Endothelial cell of umbilical vein (primary cell): ENCODE data around the gene DCLK1. TPM values are rescaled to one million over a fixed set of nuclear protein-coding genes. Genes with fewer than 3 reads are reported as not detected.

ENCODE experiments used
- BruUV-seq: library from RNA; stranded (reverse); fragments of 400-500 nt; replicated peaks from 2 replicates; lab custom pipeline; 2021; lab: Mats Ljungman, UMichigan
- CTCF ChIA-PET: fragments of 300-600, 350-600 bp; sonication (Branson Sonifier 250); formaldehyde crosslinking; loops from one replicate; lab custom pipeline; 2021; ENCODE audit warnings: antibody characterized with exemption, inconsistent platforms; lab: Charles Lee
- POLR2A ChIA-PET: fragments of 300-600, 350-600 bp; sonication (Branson Sonifier 250); formaldehyde crosslinking; loops from one replicate; lab custom pipeline; 2021; ENCODE audit warnings: antibody characterized with exemption, inconsistent platforms; lab: Charles Lee
- DNase-seq: peaks from one replicate; pipeline ENCODE4 v3.0.0-alpha.2; 2011; ENCODE audit warnings: low read depth, low spot score
- FAIRE-seq: peaks from 2 replicates; lab custom pipeline; 2011; peaks lifted over from hg19 to GRCh38; lab: Jason Lieb, UNC
- H2AFZ ChIP-seq: 2 replicates; pipeline ENCODE4 v1.6.0; 2012; ENCODE audit warnings: low read depth, low read length, control low read depth, inconsistent platforms
- H3K27ac ChIP-seq: 2 replicates; pipeline ENCODE4 v1.5.1; 2011; ENCODE audit warnings: low read depth, mild to moderate bottlenecking, control low read depth, low read length, moderate library complexity; ENCODE audit not compliant: insufficient read depth
- H3K27me3 ChIP-seq, 2 experiments: 2 replicates each; pipeline versions ENCODE4 v1.6.0 to v1.6.1; 2011; ENCODE audit warnings: low read length in 2 of 2, mixed read lengths in 1 of 2; ENCODE audit not compliant: control insufficient read depth in 2 of 2, insufficient read depth in 2 of 2
- H3K36me3 ChIP-seq, 2 experiments: 2 replicates in 1 of 2; 3 replicates in 1 of 2; pipeline ENCODE4 v1.5.1; 2011; ENCODE audit warnings: low read length in 2 of 2, mild to moderate bottlenecking in 1 of 2, moderate library complexity in 1 of 2; ENCODE audit not compliant: control insufficient read depth in 2 of 2, insufficient read depth in 2 of 2; ENCODE audit errors: extremely low read depth in 1 of 2
- H3K4me1 ChIP-seq: 3 replicates; pipeline ENCODE4 v1.5.1; 2011; ENCODE audit warnings: mild to moderate bottlenecking, low read length; ENCODE audit not compliant: control insufficient read depth, insufficient read depth; ENCODE audit errors: extremely low read depth
- H3K4me2 ChIP-seq: 2 replicates; pipeline ENCODE4 v1.6.1; 2011; ENCODE audit warnings: low read length, control low read depth, mixed read lengths; ENCODE audit not compliant: insufficient read depth
- H3K4me3 ChIP-seq, 3 experiments: fragments of 200-600 bp in 1 of 3; sonication (generic), shearing (Covaris generic) in 1 of 3; replicated peaks in 1 of 3; 2 replicates each; pipeline ENCODE4 v1.5.1; 2011 to 2016; ENCODE audit warnings: control low read depth in 3 of 3, low read length in 3 of 3, mild to moderate bottlenecking in 2 of 3, inconsistent platforms in 1 of 3, low read depth in 1 of 3, moderate library complexity in 1 of 3; ENCODE audit not compliant: insufficient read depth in 1 of 3
- H3K79me2 ChIP-seq: 2 replicates; pipeline ENCODE4 v1.6.0; 2012; ENCODE audit warnings: low read length, inconsistent platforms; ENCODE audit not compliant: control insufficient read depth, insufficient read depth
- H3K9ac ChIP-seq: replicated peaks from 2 replicates; pipeline ENCODE3; 2011; ENCODE audit warnings: low read length, control low read depth; ENCODE audit not compliant: insufficient read depth; ENCODE audit errors: extremely low read depth
- H3K9me1 ChIP-seq: replicated peaks from 3 replicates; pipeline ENCODE4 v1.6.0; 2011; ENCODE audit warnings: mild to moderate bottlenecking, low read length; ENCODE audit not compliant: control insufficient read depth, insufficient read depth; ENCODE audit errors: extremely low read depth
- H3K9me3 ChIP-seq: replicated peaks from 2 replicates; pipeline ENCODE4 v1.5.1; 2012; ENCODE audit warnings: low read length, inconsistent platforms; ENCODE audit not compliant: control insufficient read depth, insufficient read depth
- H4K20me1 ChIP-seq: replicated peaks from 2 replicates; pipeline ENCODE3; 2011; ENCODE audit warnings: mild to moderate bottlenecking, low read length; ENCODE audit not compliant: control insufficient read depth, insufficient read depth; ENCODE audit errors: extremely low read depth
- EZH2 ChIP-seq: IDR thresholded peaks from 2 replicates; pipeline ENCODE4 v1.6.1; 2012; ENCODE audit warnings: borderline replicate concordance, low read depth, mild to moderate bottlenecking, moderate library complexity, low read length, inconsistent platforms; ENCODE audit not compliant: severe bottlenecking
- FOS ChIP-seq: IDR thresholded peaks from 2 replicates; pipeline ENCODE4 v1.6.1; 2011; ENCODE audit warnings: mild to moderate bottlenecking, low read length, moderate library complexity, borderline replicate concordance; ENCODE audit not compliant: insufficient read depth
- GATA2 ChIP-seq: IDR thresholded peaks from 2 replicates; pipeline ENCODE4 v1.7.0; 2011; ENCODE audit warnings: low read depth, mild to moderate bottlenecking, moderate library complexity, mixed read lengths, low read length; ENCODE audit not compliant: insufficient read length, insufficient read depth
- JUN ChIP-seq: IDR thresholded peaks from 2 replicates; pipeline ENCODE4 v1.6.1; 2011; ENCODE audit warnings: borderline replicate concordance, low read depth; ENCODE audit not compliant: insufficient read length, insufficient read depth
- MYC ChIP-seq: IDR thresholded peaks from one replicate; pipeline ENCODE4 v1.6.1; 2011; ENCODE audit warnings: mild to moderate bottlenecking, low read depth, low read length
- POLR2A ChIP-seq: IDR thresholded peaks from 2 replicates; pipeline ENCODE4 v1.6.1; 2012; ENCODE audit warnings: low read depth, mild to moderate bottlenecking, control low read depth, low read length
- POLR2AphosphoS5 ChIP-seq: IDR thresholded peaks from 2 replicates; pipeline ENCODE4 v1.6.1; 2012; ENCODE audit warnings: low read depth, mild to moderate bottlenecking, control low read depth, low read length, moderate library complexity; ENCODE audit not compliant: insufficient read depth
- dilution Hi-C: fragments of 300-500 bp; cut with MboI; formaldehyde crosslinking; loops from one replicate; pipeline ENCODE4 v1.15.0; 2019; ENCODE audit warnings: low sequenced_read_pairs; ENCODE audit not compliant: extremely low pct_ligation_motif_present
- intact Hi-C: fragments of 100-400 bp; cut with micrococcal nuclease; formaldehyde crosslinking; loops from one replicate; pipeline ENCODE4 v1.10.0; 2022
- polyA plus RNA-seq, 4 experiments: library from polyadenylated mRNA; depleted of rRNA in 3 of 4; stranded (reverse) in 3 of 4; unstranded in 1 of 4; fragments of >200 nt; gene quantifications; 2 replicates each; pipeline versions ENCODE4 v1.2.1 to v1.2.3, GENCODE V29; 2011 to 2012; ENCODE audit warnings: missing spikeins in 1 of 4
- total RNA-seq: library from RNA; stranded (reverse); gene quantifications from 2 replicates; pipeline ENCODE4 v1.2.3, GENCODE V29; 2021
- TF ChIP-seq, protein P1 (sequence below), 2 donors: IDR thresholded peaks; 1 replicate in 1 of 2; 2 replicates in 1 of 2; pipeline ENCODE4 v1.5.1; 2011; ENCODE audit warnings: low read length in 2 of 2, mild to moderate bottlenecking in 2 of 2, moderate library complexity in 2 of 2, control low read depth in 1 of 2, inconsistent platforms in 1 of 2, low read depth in 1 of 2; ENCODE audit not compliant: insufficient read depth in 1 of 2; ENCODE audit errors: extremely low read depth in 1 of 2
- TF ChIP-seq, protein P2 (sequence below): IDR thresholded peaks from 2 replicates; pipeline ENCODE4 v1.6.1; 2011; ENCODE audit not compliant: insufficient read depth, insufficient read length

Gene DCLK1
- total and polyA plus RNA-seq, 2 donors (not counting 3 experiments of a cell fraction or from before 2014, with no cell fraction given) = 0.28 to 3.9 TPM

DNA sequence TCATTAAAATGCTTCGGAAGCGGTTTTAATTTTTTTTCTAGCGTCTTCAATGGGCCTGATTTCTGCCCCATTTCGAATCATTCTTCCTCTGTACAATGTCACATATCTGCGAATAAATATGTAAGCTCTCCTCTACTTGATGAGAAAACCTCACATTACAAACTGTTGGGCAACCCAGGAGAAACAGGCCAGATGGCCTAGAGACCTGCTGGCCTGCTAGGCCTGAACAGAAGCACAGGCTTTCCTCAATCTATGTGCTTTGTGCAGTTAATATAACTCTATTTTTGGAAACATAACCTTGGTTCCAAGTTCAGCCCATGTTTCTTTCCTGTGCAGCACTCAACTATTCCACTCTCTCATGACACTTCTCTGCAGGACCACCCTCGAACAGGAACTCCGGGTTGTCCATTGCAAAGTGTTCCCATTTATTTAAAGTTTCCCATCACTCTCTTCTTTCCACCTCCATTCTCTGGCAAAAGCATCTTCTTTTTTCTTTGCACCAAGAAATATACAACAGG is 42.0 kb downstream of the DCLK1 start:
- intact Hi-C loops = loop anchor here (10.0 kb wide), 1 partner anchor 186 kb away; no protein-coding TSS in a partner anchor
- H3K79me2 ChIP-seq = no peaks in the 10 kb centered on the region
- no peak overlapping the region for H3K27ac ChIP-seq
- no peaks in the 10 kb centered on the region for H3K9me3 ChIP-seq
- H3K9me1 ChIP-seq = no peaks in the 10 kb centered on the region
- dilution Hi-C loops = no loop called here
- no peak overlapping the region for H3K4me2 ChIP-seq
- no TSS peak for BruUV-seq
- no peak for TF ChIP-seq JUN
- H3K4me3 ChIP-seq = no peak overlapping the region
- FAIRE-seq = no peak
- ChIA-PET POLR2A (no interaction called here), CTCF (no interaction called here)
- H3K4me1 ChIP-seq = no peaks in the 10 kb centered on the region
- no peaks in the 10 kb centered on the region for H3K27me3 ChIP-seq
- H3K36me3 ChIP-seq = no peaks in the 10 kb centered on the region
- no peak overlapping the region for H2AFZ ChIP-seq
- no peaks in the 10 kb centered on the region for H4K20me1 ChIP-seq
- no peak overlapping the region for H3K9ac ChIP-seq
- DNase-seq = no peak

DNA sequence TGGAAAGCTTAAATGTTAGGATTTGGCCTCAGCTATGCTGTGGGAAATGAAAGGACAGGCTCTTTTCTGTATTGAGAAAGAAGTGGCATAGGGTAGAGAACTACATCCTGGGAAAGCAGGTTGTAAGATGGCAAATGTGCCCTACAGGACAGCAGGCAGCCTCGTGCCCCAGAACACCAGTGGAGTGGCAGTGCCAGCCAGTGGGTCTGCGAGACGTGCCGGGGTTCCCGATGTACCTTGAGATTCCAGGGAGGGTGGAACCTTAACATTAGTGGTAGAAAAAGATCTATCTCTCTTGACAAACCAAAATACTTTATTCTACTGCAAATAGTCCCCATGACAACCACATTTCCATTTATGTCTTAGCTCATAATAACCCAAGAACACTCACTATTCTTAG is 42.7 kb downstream of the DCLK1 start:
- no peaks in the 10 kb centered on the region for H3K27me3 ChIP-seq
- no peak overlapping the region for H3K4me2 ChIP-seq
- TF ChIP-seq EZH2 (no peak), FOS (no peak), JUN (no peak), GATA2 (no peak), POLR2A (no peak), POLR2AphosphoS5 (no peak), MYC (no peak)
- TF ChIP-seq, protein P1, sequence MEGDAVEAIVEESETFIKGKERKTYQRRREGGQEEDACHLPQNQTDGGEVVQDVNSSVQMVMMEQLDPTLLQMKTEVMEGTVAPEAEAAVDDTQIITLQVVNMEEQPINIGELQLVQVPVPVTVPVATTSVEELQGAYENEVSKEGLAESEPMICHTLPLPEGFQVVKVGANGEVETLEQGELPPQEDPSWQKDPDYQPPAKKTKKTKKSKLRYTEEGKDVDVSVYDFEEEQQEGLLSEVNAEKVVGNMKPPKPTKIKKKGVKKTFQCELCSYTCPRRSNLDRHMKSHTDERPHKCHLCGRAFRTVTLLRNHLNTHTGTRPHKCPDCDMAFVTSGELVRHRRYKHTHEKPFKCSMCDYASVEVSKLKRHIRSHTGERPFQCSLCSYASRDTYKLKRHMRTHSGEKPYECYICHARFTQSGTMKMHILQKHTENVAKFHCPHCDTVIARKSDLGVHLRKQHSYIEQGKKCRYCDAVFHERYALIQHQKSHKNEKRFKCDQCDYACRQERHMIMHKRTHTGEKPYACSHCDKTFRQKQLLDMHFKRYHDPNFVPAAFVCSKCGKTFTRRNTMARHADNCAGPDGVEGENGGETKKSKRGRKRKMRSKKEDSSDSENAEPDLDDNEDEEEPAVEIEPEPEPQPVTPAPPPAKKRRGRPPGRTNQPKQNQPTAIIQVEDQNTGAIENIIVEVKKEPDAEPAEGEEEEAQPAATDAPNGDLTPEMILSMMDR (IDR thresholded peaks at IDR 0.05; ENCODE audit: extremely low read depth in 1 of 2, insufficient read depth in 1 of 2, low read depth in 1 of 2, low read length in 2 of 2) = no peak
- TF ChIP-seq, protein P2, sequence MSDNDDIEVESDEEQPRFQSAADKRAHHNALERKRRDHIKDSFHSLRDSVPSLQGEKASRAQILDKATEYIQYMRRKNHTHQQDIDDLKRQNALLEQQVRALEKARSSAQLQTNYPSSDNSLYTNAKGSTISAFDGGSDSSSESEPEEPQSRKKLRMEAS = no peak
- FAIRE-seq (no peak), DNase-seq (no peak)
- no peaks in the 10 kb centered on the region for H3K36me3 ChIP-seq
- H3K9ac ChIP-seq = no peak overlapping the region
- H3K9me3 ChIP-seq = no peaks in the 10 kb centered on the region
- BruUV-seq = no TSS peak
- CTCF ChIA-PET = no interaction called here
- no peaks in the 10 kb centered on the region for H3K4me1 ChIP-seq
- no peaks in the 10 kb centered on the region for H3K9me1 ChIP-seq
- no peak overlapping the region for H3K4me3 ChIP-seq
- H4K20me1 ChIP-seq = no peaks in the 10 kb centered on the region
- no peak overlapping the region for H2AFZ ChIP-seq
- POLR2A ChIA-PET = no interaction called here
- dilution Hi-C loops = no loop called here
- no peaks in the 10 kb centered on the region for H3K79me2 ChIP-seq
- intact Hi-C loops = loop anchor here (10.0 kb wide), 1 partner anchor 186 kb away; no protein-coding TSS in a partner anchor
- H3K27ac ChIP-seq = no peak overlapping the region
